Panc1 (cell line): Measurements from ENCODE around the gene CR2. TPM values are rescaled to one million over a fixed set of nuclear protein-coding genes. Genes with fewer than 3 reads are reported as not detected.

ENCODE experiments used
- ATAC-seq: fragments of 200-7000 bp; cut with Tn5 transposase; 2 replicates; pipeline ENCODE4 v1.9.1; 2020; ENCODE audit warnings: mild to moderate bottlenecking, moderate library complexity
- BruUV-seq: library from RNA; stranded (reverse); fragments of 400-500 nt; replicated peaks from 2 replicates; lab custom pipeline; 2021; lab: Mats Ljungman, UMichigan
- CTCF ChIA-PET: fragments of 300-600 bp; sonication (Branson Sonifier 250); formaldehyde crosslinking; loops from one replicate; lab custom pipeline; 2022; ENCODE audit warnings: antibody characterized with exemption; lab: Charles Lee
- POLR2A ChIA-PET: fragments of 300-600 bp; sonication (Branson Sonifier 250); formaldehyde crosslinking; loops from one replicate; lab custom pipeline; 2022; ENCODE audit warnings: antibody characterized with exemption; lab: Charles Lee
- DNase-seq: peaks from one replicate; pipeline ENCODE4 v3.0.0-alpha.2; 2010; ENCODE audit warnings: low read depth, low spot score
- H3K27ac ChIP-seq: 2 replicates; pipeline ENCODE4 v1.5.1; 2011; ENCODE audit warnings: mild to moderate bottlenecking, low read length, inconsistent platforms
- H3K27me3 ChIP-seq: fragments of 200-500 bp; sonication (Bioruptor generic); 2 replicates; pipeline ENCODE4 v1.6.0; 2014; ENCODE audit warnings: low read length, inconsistent platforms; ENCODE audit not compliant: control insufficient read depth, insufficient read depth
- H3K36me3 ChIP-seq: fragments of 200-500 bp; sonication (Bioruptor generic); 2 replicates; pipeline ENCODE4 v1.5.1; 2014; ENCODE audit warnings: inconsistent platforms, mild to moderate bottlenecking, low read length, moderate library complexity; ENCODE audit not compliant: control insufficient read depth, insufficient read depth
- H3K4me1 ChIP-seq: 2 replicates; pipeline ENCODE4 v1.5.1; 2011; ENCODE audit warnings: inconsistent platforms, mild to moderate bottlenecking, low read length, moderate library complexity; ENCODE audit not compliant: control insufficient read depth, insufficient read depth
- H3K4me3 ChIP-seq, 2 experiments: 2 replicates each; pipeline ENCODE4 v1.5.1; 2011 to 2012; ENCODE audit warnings: low read depth in 2 of 2, low read length in 2 of 2, mild to moderate bottlenecking in 2 of 2, inconsistent platforms in 1 of 2, moderate library complexity in 1 of 2
- H3K9me3 ChIP-seq: fragments of 200-500 bp; sonication (Bioruptor generic); 2 replicates; pipeline ENCODE4 v1.5.1; 2014; ENCODE audit warnings: low read depth, mild to moderate bottlenecking, inconsistent platforms, low read length, moderate library complexity; ENCODE audit not compliant: control insufficient read depth, insufficient read depth
- POLR2AphosphoS5 ChIP-seq: IDR thresholded peaks from 2 replicates; pipeline ENCODE4 v1.6.1; 2012; ENCODE audit warnings: mild to moderate bottlenecking, low read depth, low read length, moderate library complexity
- SIN3A ChIP-seq: IDR thresholded peaks from 2 replicates; pipeline ENCODE4 v1.6.1; 2012; ENCODE audit warnings: low read depth, mild to moderate bottlenecking, low read length, moderate library complexity, borderline replicate concordance; ENCODE audit not compliant: insufficient read depth
- TCF7L2 ChIP-seq: IDR thresholded peaks from 2 replicates; pipeline ENCODE4 v1.6.1; 2011; ENCODE audit warnings: mild to moderate bottlenecking, low read depth, low read length, inconsistent platforms
- in situ Hi-C: cut with HindIII; loops from 2 replicates; pipeline ENCODE4 v1.10.0; 2016; ENCODE audit warnings: low sequenced_read_pairs, low pct_unique_long_range_greater_than_20kb
- intact Hi-C: fragments of 100-400 bp; cut with micrococcal nuclease; formaldehyde crosslinking; loops from one replicate; pipeline ENCODE4 v1.10.0; 2022; ENCODE audit not compliant: unreplicated experiment
- total RNA-seq: library from RNA; stranded (reverse); gene quantifications from one replicate; pipeline ENCODE4 v1.2.1, GENCODE V29; 2021; ENCODE audit not compliant: unreplicated experiment
- TF ChIP-seq, protein P1 (sequence below), 2 experiments: IDR thresholded peaks; 2 replicates each; pipeline ENCODE4 v1.6.1; 2011 to 2012; ENCODE audit warnings: low read depth in 2 of 2, control low read depth in 1 of 2, low read length in 1 of 2, mild to moderate bottlenecking in 1 of 2, moderate library complexity in 1 of 2; ENCODE audit not compliant: insufficient read depth in 1 of 2
- TF ChIP-seq, protein P2 (sequence below): fragments of 450-650 bp; IDR thresholded peaks from 2 replicates; pipeline ENCODE4 v1.5.1; 2017; ENCODE audit warnings: mild to moderate bottlenecking

The CR2 gene
- total RNA-seq, 1 experiment from 2014 or later, result 0.08 TPM

DNA sequence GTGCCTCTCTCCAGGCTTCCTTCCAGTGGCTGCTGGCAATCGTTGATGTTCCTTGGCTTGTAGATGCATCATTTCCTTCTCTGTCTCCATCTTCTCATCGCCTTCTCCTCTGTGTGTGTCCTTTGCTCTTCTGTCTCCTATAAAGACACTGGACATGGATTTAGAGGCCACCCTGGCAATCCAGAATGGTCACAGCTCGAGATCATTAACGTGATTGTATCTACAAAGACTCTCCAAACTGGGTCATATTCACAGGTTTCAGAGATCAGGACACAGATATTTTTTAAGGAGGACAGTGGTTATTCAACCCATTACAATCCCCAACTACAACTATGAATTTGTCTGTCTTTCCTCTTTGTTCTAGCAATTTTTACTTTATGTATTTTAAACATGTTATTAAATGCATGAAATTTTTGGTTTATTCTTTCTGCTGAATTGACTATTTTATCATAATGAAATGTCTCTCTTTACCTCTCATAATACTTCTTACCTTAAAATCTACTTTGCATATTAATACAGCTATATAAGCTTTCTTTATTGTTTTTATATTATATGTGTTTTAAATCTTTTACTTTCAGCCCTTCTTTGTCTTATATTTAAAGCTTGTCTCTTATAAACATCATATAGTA is 64.6 kb downstream of the CR2 start:
- ATAC-seq (no peak), DNase-seq (no peak)
- Histone ChIP-seq H3K36me3 (no peaks in the 10 kb centered on the region), H3K27ac (no peak overlapping the region), H3K27me3 (no peaks in the 10 kb centered on the region), H3K4me1 (no peaks in the 10 kb centered on the region), H3K4me3 (no peak overlapping the region), H3K9me3 (no peaks in the 10 kb centered on the region)
- in situ Hi-C loops (no loop called here), intact Hi-C loops (no loop called here)
- POLR2A ChIA-PET, result no interaction called here
- TF ChIP-seq, protein P1, sequence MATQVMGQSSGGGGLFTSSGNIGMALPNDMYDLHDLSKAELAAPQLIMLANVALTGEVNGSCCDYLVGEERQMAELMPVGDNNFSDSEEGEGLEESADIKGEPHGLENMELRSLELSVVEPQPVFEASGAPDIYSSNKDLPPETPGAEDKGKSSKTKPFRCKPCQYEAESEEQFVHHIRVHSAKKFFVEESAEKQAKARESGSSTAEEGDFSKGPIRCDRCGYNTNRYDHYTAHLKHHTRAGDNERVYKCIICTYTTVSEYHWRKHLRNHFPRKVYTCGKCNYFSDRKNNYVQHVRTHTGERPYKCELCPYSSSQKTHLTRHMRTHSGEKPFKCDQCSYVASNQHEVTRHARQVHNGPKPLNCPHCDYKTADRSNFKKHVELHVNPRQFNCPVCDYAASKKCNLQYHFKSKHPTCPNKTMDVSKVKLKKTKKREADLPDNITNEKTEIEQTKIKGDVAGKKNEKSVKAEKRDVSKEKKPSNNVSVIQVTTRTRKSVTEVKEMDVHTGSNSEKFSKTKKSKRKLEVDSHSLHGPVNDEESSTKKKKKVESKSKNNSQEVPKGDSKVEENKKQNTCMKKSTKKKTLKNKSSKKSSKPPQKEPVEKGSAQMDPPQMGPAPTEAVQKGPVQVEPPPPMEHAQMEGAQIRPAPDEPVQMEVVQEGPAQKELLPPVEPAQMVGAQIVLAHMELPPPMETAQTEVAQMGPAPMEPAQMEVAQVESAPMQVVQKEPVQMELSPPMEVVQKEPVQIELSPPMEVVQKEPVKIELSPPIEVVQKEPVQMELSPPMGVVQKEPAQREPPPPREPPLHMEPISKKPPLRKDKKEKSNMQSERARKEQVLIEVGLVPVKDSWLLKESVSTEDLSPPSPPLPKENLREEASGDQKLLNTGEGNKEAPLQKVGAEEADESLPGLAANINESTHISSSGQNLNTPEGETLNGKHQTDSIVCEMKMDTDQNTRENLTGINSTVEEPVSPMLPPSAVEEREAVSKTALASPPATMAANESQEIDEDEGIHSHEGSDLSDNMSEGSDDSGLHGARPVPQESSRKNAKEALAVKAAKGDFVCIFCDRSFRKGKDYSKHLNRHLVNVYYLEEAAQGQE (IDR thresholded peaks at IDR 0.05; ENCODE audit: insufficient read depth in 1 of 2, low read depth in 2 of 2, low read length in 1 of 2), result no peak
- TF ChIP-seq, protein P2, sequence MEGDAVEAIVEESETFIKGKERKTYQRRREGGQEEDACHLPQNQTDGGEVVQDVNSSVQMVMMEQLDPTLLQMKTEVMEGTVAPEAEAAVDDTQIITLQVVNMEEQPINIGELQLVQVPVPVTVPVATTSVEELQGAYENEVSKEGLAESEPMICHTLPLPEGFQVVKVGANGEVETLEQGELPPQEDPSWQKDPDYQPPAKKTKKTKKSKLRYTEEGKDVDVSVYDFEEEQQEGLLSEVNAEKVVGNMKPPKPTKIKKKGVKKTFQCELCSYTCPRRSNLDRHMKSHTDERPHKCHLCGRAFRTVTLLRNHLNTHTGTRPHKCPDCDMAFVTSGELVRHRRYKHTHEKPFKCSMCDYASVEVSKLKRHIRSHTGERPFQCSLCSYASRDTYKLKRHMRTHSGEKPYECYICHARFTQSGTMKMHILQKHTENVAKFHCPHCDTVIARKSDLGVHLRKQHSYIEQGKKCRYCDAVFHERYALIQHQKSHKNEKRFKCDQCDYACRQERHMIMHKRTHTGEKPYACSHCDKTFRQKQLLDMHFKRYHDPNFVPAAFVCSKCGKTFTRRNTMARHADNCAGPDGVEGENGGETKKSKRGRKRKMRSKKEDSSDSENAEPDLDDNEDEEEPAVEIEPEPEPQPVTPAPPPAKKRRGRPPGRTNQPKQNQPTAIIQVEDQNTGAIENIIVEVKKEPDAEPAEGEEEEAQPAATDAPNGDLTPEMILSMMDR, result no peak
- TF ChIP-seq SIN3A (no peak), TCF7L2 (no peak), POLR2AphosphoS5 (no peak)
- CTCF ChIA-PET, result no interaction called here
- no TSS peak for BruUV-seq

DNA sequence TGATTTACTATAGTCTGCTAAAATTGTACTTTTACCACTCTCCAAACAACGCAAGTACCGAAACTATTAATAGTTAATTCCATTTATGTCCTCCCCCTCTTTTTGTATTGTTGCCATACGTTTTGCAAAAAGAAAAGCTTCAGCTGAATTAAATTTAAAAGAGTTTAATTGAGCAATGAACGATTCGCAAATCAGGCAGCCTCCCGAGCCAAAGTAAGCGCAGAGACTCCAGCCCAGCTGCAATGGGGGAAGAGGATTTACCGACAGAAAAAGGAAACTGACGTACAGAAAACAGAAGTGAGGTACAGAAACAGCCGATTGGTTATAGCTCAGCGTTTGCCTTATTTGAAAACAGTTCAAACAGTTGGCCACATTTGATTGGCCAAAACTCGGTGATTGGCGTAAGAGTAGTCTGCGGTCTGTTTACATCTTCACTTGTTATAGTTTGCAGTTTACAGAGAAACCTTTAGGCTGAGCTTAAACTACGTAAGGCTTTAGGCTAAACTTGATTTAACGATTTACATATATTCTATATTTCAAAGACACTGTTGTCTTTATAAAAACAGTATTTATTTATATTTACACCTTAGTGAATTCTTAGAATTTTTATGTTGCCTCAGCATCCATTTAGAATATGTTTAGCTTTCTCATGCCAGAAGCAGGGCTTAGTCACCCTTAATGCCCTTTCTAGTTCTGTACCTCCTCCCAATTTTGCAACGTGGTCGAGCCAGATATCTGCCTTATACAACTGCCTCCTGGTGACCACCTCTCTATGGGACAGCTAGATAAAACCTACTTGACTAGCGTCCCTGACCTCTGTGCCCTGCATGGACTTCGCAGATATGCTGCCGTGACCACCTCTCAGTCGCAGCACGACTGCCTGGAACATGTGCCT is 65.6 kb downstream of the CR2 start:
- POLR2A ChIA-PET, result no interaction called here
- CTCF ChIA-PET, result no interaction called here
- Histone ChIP-seq H3K27me3 (no peaks in the 10 kb centered on the region), H3K4me3 (no peak overlapping the region), H3K36me3 (no peaks in the 10 kb centered on the region), H3K27ac (no peak overlapping the region), H3K9me3 (no peaks in the 10 kb centered on the region), H3K4me1 (no peaks in the 10 kb centered on the region)
- ATAC-seq, result no peak
- BruUV-seq, result no TSS peak
- in situ Hi-C loops, result no loop called here
- TF ChIP-seq, protein P1 (IDR thresholded peaks at IDR 0.05; ENCODE audit: insufficient read depth in 1 of 2, low read depth in 2 of 2, low read length in 1 of 2), result no peak
- TF ChIP-seq, protein P2, result no peak
- TF ChIP-seq SIN3A (no peak), TCF7L2 (no peak), POLR2AphosphoS5 (no peak)
- intact Hi-C loops, result no loop called here
- no peak for DNase-seq
